Gastrocnemius medialis (tissue), 4 donors: ENCODE data around the gene TROAP. TPM values are rescaled to one million over a fixed set of nuclear protein-coding genes. Genes with fewer than 3 reads are reported as not detected.

Source experiments
- ATAC-seq, 2 donors: fragments of 150-250 bp; one replicate each; pipeline ENCODE4 v1.9.1; 2016
- DNase-seq, 2 donors: peaks; one replicate each; pipeline ENCODE4 v3.0.0-alpha.2; 2019
- H3K27ac ChIP-seq, 4 donors: fragments of 200-600 bp; sonication (generic); 1 replicate in 1 of 4; 2 replicates in 3 of 4; pipeline ENCODE4 v1.5.1; 2016 to 2018; ENCODE audit warnings: mild to moderate bottlenecking in 2 of 4, moderate library complexity in 1 of 4
- H3K27me3 ChIP-seq, 3 donors: fragments of 200-600 bp; sonication (generic) in 2 of 3; 1 replicate in 1 of 3; 2 replicates in 2 of 3; pipeline versions ENCODE4 v1.5.1 to v1.6.0; 2016 to 2019; ENCODE audit warnings: mild to moderate bottlenecking in 1 of 3, moderate library complexity in 1 of 3
- H3K36me3 ChIP-seq, 2 donors: fragments of 200-600 bp; sonication (generic) in 1 of 2; one replicate each; pipeline ENCODE4 v1.5.1; 2017 to 2018
- H3K4me1 ChIP-seq, 2 donors: fragments of 200-600 bp; sonication (generic) in 1 of 2; one replicate each; pipeline ENCODE4 v1.5.1; 2016 to 2017; ENCODE audit warnings: mild to moderate bottlenecking in 2 of 2
- H3K4me3 ChIP-seq, 4 donors: fragments of 200-600 bp; sonication (generic) in 3 of 4; 1 replicate in 1 of 4; 2 replicates in 3 of 4; pipeline ENCODE4 v1.5.1; 2016 to 2019; ENCODE audit warnings: mild to moderate bottlenecking in 2 of 4
- H3K9me3 ChIP-seq, 3 donors: fragments of 200-600 bp; sonication (generic) in 2 of 3; 1 replicate in 1 of 3; 2 replicates in 2 of 3; pipeline ENCODE4 v1.5.1; 2016 to 2019
- POLR2A ChIP-seq, 2 donors: fragments of 450-650 bp; IDR thresholded peaks; one replicate each; pipeline ENCODE4 v1.6.1; 2017; ENCODE audit warnings: antibody characterized with exemption in 2 of 2, mild to moderate bottlenecking in 2 of 2, moderate library complexity in 2 of 2
- in situ Hi-C, 4 donors: fragments of 200-750 bp; cut with MboI; loops; one replicate each; pipeline versions ENCODE4 v1.15.0 to v1.8.0; 2017; ENCODE audit warnings: low sequenced_read_pairs in 4 of 4
- intact Hi-C: fragments of 100-400 bp; cut with DNase I; formaldehyde crosslinking; loops from one replicate; pipeline ENCODE4 v1.15.1; 2023; ENCODE audit warnings: low total_unique reads
- total RNA-seq, 4 donors: library from RNA; depleted of rRNA; stranded (reverse); fragments of >200 nt; gene quantifications; one replicate each; pipeline versions ENCODE4 v1.1.0 to v1.2.3, GENCODE V29; 2016
- TF ChIP-seq, protein P1 (sequence below), 5 experiments: fragments of 450-650 bp in 3 of 5; fragments of 200-600 bp in 2 of 5; sonication (generic) in 2 of 5; IDR thresholded peaks in 4 of 5; conservative IDR thresholded peaks in 1 of 5; 1 replicate in 4 of 5; 2 replicates in 1 of 5; pipeline ENCODE4 v1.5.1; 2016 to 2019; ENCODE audit warnings: antibody characterized with exemption in 5 of 5, mild to moderate bottlenecking in 3 of 5, moderate library complexity in 3 of 5

TROAP gene
- total RNA-seq, 4 donors from 2014 or later, result 0.24 TPM; not detected in 3

DNA sequence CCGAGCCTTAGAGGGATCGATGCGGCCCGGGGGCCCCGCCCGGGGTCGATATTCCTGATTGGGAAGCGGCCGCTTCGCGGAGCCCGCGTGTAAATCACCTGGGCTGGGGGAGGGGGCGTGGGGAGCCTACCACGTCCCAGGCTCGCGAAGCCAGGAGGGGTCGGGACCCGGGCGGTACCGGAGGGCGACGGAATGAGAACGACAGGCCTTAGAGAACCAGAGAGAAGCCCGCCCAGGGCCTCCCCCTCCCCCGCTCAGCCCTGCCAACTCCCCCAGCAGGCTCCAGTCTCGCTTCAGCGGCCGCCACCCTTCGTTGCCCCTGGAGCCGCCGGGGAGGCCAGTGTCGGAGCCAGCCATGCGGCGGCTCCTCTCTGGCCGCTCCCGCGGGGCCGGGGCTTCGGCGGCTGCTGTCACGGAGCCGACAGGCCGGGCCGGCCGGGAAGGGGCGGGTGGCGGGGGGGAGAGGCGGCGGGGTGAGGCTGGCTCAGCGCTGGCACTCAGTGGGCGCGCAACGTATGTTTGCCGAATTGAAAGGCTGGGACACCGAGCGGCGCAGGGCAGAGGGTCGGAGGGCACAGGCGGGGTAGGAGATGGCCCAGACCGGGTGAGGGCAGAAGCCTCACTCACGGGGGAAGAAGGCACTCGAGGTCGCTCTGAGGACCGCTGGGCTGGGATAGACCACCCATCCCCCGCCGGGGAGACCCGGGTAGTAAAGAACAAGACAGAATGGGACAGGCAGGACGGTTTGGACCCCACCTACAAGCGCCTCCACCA lies 22.2 kb downstream of the TROAP start:
- intact Hi-C loops (no loop called here), in situ Hi-C loops (no loop called here)
- TF ChIP-seq, protein P1, sequence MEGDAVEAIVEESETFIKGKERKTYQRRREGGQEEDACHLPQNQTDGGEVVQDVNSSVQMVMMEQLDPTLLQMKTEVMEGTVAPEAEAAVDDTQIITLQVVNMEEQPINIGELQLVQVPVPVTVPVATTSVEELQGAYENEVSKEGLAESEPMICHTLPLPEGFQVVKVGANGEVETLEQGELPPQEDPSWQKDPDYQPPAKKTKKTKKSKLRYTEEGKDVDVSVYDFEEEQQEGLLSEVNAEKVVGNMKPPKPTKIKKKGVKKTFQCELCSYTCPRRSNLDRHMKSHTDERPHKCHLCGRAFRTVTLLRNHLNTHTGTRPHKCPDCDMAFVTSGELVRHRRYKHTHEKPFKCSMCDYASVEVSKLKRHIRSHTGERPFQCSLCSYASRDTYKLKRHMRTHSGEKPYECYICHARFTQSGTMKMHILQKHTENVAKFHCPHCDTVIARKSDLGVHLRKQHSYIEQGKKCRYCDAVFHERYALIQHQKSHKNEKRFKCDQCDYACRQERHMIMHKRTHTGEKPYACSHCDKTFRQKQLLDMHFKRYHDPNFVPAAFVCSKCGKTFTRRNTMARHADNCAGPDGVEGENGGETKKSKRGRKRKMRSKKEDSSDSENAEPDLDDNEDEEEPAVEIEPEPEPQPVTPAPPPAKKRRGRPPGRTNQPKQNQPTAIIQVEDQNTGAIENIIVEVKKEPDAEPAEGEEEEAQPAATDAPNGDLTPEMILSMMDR (IDR thresholded peaks at IDR 0.05 in 4 of 5, conservative IDR thresholded peaks at IDR 0.05 in 1 of 5), result no peak
- no peak for TF ChIP-seq POLR2A (IDR thresholded peaks at IDR 0.05)
- ATAC-seq, result no peak
- Histone ChIP-seq H3K4me1 (peaks cover 36 to 53% of the 10 kb centered on the region in 2 donors), H3K27ac (no peak overlapping the region), H3K9me3 (no peaks in the 10 kb centered on the region), H3K36me3 (no peaks in the 10 kb centered on the region), H3K4me3 (peak overlapping the region; percentile 36 to 65 (median 46)), H3K27me3 (peaks cover 64 to 97% (median 73%) of the 10 kb centered on the region in 3 donors)
- no peak for DNase-seq

DNA sequence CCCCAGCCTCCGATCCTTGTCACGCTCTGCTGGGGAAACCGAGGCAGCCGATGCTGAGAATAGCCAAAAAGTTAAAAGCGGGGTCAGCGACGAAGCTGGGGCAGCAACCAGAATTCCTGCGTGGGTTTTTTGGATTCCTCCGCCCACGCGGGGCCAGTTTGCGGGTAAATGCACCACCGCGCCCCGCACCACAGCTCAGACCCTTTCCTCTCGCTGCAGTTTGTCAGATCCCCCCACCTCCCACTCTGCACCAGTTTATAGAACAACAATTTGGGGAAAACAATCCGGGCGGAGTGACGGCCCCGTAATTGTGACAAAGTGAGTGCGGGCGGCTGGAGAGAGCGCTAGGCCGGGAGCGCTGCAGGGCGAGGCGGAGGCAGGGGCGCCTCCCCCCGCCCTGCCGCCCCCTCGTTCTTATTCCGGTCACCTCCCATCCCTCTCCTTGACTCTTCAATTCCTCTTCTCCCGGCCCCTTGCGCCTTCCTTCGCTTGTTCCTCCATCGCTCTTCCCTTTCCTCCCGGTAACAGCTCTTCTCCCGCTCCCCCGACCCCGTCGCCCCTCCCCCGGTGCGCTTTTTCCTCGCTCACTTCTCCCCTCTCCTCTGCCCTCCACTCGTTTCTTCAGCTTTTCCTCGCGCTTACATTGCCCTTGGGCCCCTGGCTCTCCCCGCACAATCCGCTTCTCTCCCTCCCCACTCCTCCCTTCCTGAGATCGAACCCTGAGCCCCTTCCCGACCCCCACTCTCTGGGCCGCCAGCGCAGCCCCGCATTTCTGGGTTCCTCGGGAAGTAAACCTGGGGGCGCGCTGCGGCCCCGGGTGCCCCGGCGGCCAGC lies 23.0 kb downstream of the TROAP start:
- H3K4me1 ChIP-seq, result peaks cover 36 to 53% of the 10 kb centered on the region in 2 donors

DNA sequence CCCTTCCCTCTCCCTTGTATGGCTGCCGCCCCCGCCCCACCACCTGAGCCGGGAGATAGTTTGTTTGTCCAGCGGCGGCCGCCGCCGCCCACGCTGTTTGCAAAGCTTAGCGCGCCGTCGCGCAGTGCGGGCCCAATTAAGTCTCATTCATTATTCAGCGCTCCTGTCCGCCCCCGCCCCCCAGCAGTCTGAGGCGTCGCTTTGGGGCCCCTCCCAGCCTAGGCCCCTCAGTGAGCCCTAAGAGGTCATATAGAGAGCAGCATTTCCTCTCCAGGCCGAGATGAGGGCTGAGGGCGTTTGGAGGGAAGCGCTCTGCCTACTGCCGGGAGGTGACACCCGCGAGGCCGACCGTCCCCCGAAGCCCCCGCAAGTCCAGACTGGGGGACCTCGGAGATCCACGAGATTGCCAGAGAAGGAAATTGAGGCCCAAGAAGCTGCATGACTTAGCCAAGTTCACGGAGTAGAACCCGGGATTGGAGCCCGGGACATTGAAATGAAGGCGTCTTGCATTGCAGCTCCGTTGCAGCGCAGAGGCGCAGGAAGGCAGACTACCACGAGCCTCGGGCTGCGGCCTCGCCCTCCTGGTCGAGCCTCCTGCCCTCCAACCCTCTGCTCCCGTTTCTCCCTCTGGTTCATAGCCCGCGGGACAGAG lies 23.7 kb downstream of the TROAP start, which contains the start of gene DNAJC22:
Gene DNAJC22, plus strand, starts transcription at position 230 of the 652 bp plus-strand sequence. CDS start 1,985 bp downstream, outside the sequence.
- DNase-seq, result no peak
- intact Hi-C loops (no loop called here), in situ Hi-C loops (no loop called here)
- TF ChIP-seq, protein P1 (IDR thresholded peaks at IDR 0.05 in 4 of 5, conservative IDR thresholded peaks at IDR 0.05 in 1 of 5), result no peak
- TF ChIP-seq POLR2A (IDR thresholded peaks at IDR 0.05), result no peak
- peaks cover 77 to 91% (median 84%) of the 10 kb centered on the region in 3 donors for H3K27me3 ChIP-seq
- no peaks in the 10 kb centered on the region for H3K9me3 ChIP-seq
- no peak within 1 kb of the TSS for H3K27ac ChIP-seq
- H3K36me3 ChIP-seq, result no peaks in the 10 kb centered on the region
- no peak for ATAC-seq
- H3K4me1 ChIP-seq, result peaks cover 36 to 53% of the 10 kb centered on the region in 2 donors
- H3K4me3 ChIP-seq, result peak within 1 kb of the TSS; percentile 36 to 65 (median 46)

More for the DNA sequence above, 23.0 kb downstream of the TROAP start:
- TF ChIP-seq, protein P1 (IDR thresholded peaks at IDR 0.05 in 4 of 5, conservative IDR thresholded peaks at IDR 0.05 in 1 of 5), result no peak
- TF ChIP-seq POLR2A (IDR thresholded peaks at IDR 0.05), result no peak
- Histone ChIP-seq H3K9me3 (no peaks in the 10 kb centered on the region), H3K27ac (no peak overlapping the region), H3K27me3 (peaks cover 69 to 91% (median 78%) of the 10 kb centered on the region in 3 donors), H3K4me3 (peak overlapping the region; percentile 36 to 65 (median 46)), H3K36me3 (no peaks in the 10 kb centered on the region)
- in situ Hi-C loops, result no loop called here
- no peak for ATAC-seq
- no peak for DNase-seq
- intact Hi-C loops, result no loop called here

DNA sequence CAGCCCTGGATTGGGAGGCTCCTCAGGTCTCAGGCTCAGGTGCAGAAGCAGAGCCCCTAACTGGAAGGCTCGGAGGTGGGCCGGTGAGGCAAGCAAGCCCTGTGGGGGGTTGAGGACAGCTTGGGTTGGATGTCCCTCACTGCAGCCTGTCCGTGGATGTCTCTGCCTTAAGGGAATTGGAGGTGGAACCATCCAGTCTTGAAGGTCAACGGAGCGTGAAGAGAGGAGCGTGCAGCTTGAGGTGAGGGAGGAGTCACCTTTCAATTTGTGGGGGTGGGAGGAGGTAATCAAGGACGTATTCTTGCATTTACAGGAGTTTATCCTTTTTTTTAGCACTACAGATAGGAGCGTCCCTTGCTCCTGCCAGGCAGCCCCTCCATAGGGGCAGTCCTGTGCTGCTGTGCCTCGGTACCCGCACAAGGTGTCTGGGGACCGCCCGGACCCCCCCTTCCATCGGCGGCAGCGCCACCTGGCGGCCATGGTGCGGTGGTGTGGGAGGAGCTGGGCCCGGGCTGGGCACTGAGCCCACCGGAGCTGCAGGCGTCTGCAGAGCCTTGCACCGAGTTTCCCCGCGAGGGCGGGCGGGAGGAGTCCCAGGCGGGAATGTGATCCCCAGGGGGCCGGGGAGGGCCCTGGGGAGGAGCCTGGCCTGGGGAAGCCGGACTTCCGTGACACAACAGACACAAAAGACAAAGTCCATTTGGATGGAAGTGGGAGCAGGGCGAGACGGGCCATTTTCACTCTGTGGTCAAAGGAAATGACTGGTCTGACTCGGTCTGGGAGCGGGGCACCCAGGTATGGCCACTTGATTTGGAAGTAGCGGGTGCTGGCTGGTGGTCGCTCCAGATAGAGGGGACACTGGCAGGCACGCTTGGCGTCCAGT lies 24.5 kb downstream of the TROAP start:
- intact Hi-C loops (no loop called here), in situ Hi-C loops (no loop called here)
- TF ChIP-seq, protein P1 (IDR thresholded peaks at IDR 0.05 in 4 of 5, conservative IDR thresholded peaks at IDR 0.05 in 1 of 5), result peak; percentile 86 to 97 (median 90)
- TF ChIP-seq POLR2A (IDR thresholded peaks at IDR 0.05), result no peak
- Histone ChIP-seq H3K27me3 (peaks cover 78 to 83% (median 80%) of the 10 kb centered on the region in 3 donors), H3K4me1 (peaks cover 36 to 46% of the 10 kb centered on the region in 2 donors), H3K4me3 (peak overlapping the region; percentile 36 to 65 (median 46)), H3K27ac (no peak overlapping the region), H3K9me3 (no peaks in the 10 kb centered on the region), H3K36me3 (no peaks in the 10 kb centered on the region)
- DNase-seq, result peak in 1 of 2 donors; percentile 55
- ATAC-seq, result peak; percentile 61 to 79
